BJ (cell line): ENCODE data around the gene SMIM33. TPM values are rescaled to one million over a fixed set of nuclear protein-coding genes. Genes with fewer than 3 reads are reported as not detected.
A peak's percentile ranks its signal among the peaks of the same experiment; 100 is the strongest.

ENCODE experiments used
- CTCF ChIA-PET: fragments of 350-600 bp; formaldehyde crosslinking; extraction: SDS; loops from one replicate; lab custom pipeline; 2021; ENCODE audit warnings: antibody characterized with exemption, inconsistent platforms; lab: Yijun Ruan, JAX
- POLR2A ChIA-PET: fragments of 300-600 bp; sonication (Branson Sonifier 250); formaldehyde crosslinking; extraction: SDS; loops from one replicate; lab custom pipeline; 2021; ENCODE audit warnings: antibody characterized with exemption; lab: Charles Lee
- DNase-seq: peaks from one replicate; pipeline ENCODE4 v3.0.0-alpha.2; 2011; ENCODE audit warnings: low read depth
- H3K27me3 ChIP-seq: 2 replicates; pipeline ENCODE4 v1.6.0; 2011; ENCODE audit warnings: low read length; ENCODE audit not compliant: control insufficient read depth, insufficient read depth
- H3K36me3 ChIP-seq: 2 replicates; pipeline ENCODE4 v1.5.1; 2011; ENCODE audit warnings: low read length; ENCODE audit not compliant: control insufficient read depth, insufficient read depth
- H3K4me3 ChIP-seq: 2 replicates; pipeline ENCODE4 v1.5.1; 2011; ENCODE audit warnings: low read depth, mild to moderate bottlenecking, control low read depth, low read length
- polyA plus RNA-seq: library from polyadenylated mRNA; depleted of rRNA; stranded (reverse); fragments of >200 nt; gene quantifications from 2 replicates; pipeline ENCODE4 v1.2.3, GENCODE V29; 2011
- TF ChIP-seq, protein P1 (sequence below): IDR thresholded peaks from 2 replicates; pipeline ENCODE4 v1.5.1; 2011; ENCODE audit warnings: low read depth, mild to moderate bottlenecking, control low read depth, inconsistent platforms, low read length, moderate library complexity; ENCODE audit not compliant: insufficient read depth

SMIM33 gene
- polyA plus RNA-seq, 1 experiment = not detected

DNA sequence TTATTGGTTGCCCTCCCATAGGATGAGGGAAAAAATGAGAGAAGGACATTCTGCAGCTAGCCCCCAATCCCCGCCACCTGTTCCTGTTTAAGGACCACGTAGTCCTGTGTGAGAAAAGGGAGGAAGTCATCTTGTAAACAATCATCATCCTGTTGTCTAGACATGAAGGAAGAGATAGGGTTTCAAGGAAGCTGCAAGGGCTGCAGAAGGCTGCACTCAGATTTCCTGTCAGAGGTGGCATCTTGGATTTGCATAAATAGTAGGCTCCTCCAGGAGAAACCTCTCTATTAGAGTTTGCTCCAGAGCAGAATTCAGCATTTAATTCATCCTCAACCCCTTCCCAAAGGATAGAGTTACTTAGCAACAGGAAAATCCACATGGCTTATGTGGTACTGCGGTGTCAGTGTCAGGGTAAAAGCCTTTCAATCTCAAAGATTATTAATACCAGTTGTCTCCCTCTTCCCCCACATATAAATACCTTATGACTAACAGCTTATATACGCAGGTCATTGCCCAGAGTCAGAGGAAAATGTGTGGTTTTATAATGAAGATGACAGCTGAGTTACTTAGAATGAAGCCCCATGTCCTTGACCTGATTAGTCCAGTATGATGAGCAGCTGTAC lies 26.9 kb upstream of the SMIM33 start:
- Histone ChIP-seq H3K27me3 (no peaks in the 10 kb centered on the region), H3K4me3 (no peak overlapping the region), H3K36me3 (no peaks in the 10 kb centered on the region)
- CTCF ChIA-PET = interaction anchor here (1.1 to 4.1 kb wide), 4 partner anchors 12 to 69 kb away, joined by 3 to 21 read pairs (median 6); no protein-coding TSS in a partner anchor
- POLR2A ChIA-PET = no interaction called here
- TF ChIP-seq, protein P1, sequence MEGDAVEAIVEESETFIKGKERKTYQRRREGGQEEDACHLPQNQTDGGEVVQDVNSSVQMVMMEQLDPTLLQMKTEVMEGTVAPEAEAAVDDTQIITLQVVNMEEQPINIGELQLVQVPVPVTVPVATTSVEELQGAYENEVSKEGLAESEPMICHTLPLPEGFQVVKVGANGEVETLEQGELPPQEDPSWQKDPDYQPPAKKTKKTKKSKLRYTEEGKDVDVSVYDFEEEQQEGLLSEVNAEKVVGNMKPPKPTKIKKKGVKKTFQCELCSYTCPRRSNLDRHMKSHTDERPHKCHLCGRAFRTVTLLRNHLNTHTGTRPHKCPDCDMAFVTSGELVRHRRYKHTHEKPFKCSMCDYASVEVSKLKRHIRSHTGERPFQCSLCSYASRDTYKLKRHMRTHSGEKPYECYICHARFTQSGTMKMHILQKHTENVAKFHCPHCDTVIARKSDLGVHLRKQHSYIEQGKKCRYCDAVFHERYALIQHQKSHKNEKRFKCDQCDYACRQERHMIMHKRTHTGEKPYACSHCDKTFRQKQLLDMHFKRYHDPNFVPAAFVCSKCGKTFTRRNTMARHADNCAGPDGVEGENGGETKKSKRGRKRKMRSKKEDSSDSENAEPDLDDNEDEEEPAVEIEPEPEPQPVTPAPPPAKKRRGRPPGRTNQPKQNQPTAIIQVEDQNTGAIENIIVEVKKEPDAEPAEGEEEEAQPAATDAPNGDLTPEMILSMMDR = no peak
- peak; percentile 87 for DNase-seq

DNA sequence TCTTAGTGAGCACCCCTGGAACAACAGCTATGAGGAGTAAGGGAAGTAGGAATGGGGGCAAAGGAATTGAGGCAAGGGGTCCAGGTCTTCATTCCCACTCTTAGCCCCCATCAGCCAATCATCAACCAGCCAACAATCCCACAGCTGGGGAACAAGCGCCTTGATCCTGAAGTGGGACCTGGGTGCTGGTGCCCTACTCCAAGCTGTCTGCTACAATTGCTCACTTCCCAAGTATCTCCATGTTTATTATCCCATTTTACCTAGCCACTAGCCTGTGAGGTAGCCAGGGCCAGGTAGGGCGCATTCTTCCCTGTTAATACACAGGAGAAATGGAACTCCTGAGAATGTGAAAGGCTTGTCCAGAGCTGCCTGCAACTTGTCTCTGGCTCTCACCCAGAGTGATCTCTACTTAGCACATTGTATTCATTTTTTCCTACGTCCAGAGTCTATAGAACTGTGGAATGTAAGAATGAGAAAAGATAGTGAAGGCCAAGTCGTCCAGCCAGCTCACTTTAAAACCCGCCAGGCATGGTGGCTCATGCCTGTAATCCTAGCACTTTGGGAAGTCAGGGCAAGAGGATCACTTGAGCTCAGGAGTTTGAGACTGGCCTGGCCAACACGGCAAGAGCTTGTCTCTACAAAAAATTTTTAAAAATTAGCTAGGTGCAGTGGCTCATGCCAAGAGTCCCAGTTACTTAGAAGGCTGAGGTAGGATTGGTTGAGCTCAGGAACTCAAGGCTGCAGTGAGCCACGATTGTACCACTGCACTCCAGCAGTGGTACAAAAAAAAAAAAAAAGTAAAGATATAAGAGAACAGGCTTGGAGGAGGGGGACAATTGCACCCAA lies 25.3 kb upstream of the SMIM33 start:
- TF ChIP-seq, protein P1 = no peak
- CTCF ChIA-PET = interaction anchor here (1.0 to 4.1 kb wide), 5 partner anchors 10 to 72 kb away, joined by 3 to 21 read pairs (median 4); no protein-coding TSS in a partner anchor
- H3K27me3 ChIP-seq = no peaks in the 10 kb centered on the region
- no peak overlapping the region for H3K4me3 ChIP-seq
- POLR2A ChIA-PET = no interaction called here
- no peak for DNase-seq
- H3K36me3 ChIP-seq = no peaks in the 10 kb centered on the region

DNA sequence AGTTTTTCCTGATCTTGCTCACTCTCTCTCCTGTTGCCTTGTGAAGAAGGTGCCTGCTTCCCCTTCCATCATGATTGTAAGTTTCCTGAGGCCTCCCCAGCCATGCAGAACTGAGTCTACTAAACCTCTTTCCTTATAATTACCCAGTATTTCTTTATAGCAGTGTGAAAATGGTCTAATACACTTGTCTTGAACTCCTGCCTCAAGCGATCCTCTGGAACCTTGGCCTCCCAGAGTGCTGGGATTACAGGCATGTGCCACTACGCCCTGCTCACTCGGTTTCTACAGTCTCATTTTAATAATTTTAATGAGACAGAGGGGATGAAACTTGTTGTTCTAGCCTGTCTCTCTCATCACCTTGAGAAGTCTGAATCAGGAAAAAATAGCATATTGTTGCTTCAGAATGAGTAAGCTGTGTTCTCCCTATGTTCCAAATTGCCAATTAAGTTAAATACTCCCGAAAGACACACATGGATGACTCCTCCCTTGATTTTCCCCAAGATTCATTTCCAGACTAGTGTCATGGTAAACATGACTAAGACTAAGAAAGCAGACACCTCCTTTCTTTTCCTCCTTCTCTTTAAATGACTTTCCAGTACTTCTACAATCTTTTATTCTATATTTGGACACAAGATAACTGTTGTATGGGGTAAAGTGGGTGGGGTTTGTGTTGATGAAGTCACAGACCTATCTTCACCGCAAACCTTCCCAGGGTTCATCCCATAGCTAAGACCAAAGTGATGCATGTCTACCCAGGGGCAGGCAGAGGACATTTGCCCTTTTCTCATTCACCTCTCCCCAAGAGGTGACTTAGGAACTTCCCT lies 23.6 kb upstream of the SMIM33 start:
- Histone ChIP-seq H3K4me3 (no peak overlapping the region), H3K36me3 (no peaks in the 10 kb centered on the region), H3K27me3 (no peaks in the 10 kb centered on the region)
- ChIA-PET CTCF (interaction anchor here (0.7 kb wide), 1 partner anchor 74 kb away, joined by 3 read pairs; no protein-coding TSS in a partner anchor), POLR2A (no interaction called here)
- TF ChIP-seq, protein P1 = no peak
- DNase-seq = no peak

DNA sequence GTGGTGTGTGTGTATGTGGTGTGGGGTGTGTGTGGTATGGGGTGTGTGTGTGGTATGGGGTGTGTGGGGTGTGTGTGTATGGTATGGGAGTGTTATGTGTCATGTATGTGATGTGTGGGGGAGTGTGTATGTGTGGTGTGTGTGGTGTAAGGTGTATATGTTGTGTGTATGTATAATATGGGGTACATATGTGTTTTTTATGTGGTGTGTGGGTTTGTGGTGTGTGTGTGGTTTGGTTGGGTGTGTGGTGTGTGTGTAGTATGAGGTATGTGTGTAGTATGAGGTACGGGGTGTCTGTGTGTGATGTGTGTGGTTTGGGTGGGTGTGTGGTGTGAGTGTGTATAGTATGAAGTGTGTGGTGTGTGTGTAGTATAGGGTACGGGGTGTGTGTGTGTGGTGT lies 19.6 kb upstream of the SMIM33 start:
- Histone ChIP-seq H3K27me3 (no peaks in the 10 kb centered on the region), H3K36me3 (no peaks in the 10 kb centered on the region), H3K4me3 (no peak overlapping the region)
- ChIA-PET POLR2A (no interaction called here), CTCF (no interaction called here)
- no peak for DNase-seq
- TF ChIP-seq, protein P1 = no peak
